HL-60 (cell line): ENCODE results near the gene MYBPH.

Source experiments
- CTCF ChIP-seq: IDR thresholded peaks from one replicate; pipeline ENCODE4 v1.5.1; 2011; ENCODE audit warnings: low read length, control low read depth, inconsistent platforms; ENCODE audit not compliant: insufficient read depth
- GABPA ChIP-seq: IDR thresholded peaks from 2 replicates; pipeline ENCODE4 v1.6.1; 2012; ENCODE audit warnings: low read depth
- POLR2AphosphoS5 ChIP-seq: IDR thresholded peaks from 2 replicates; pipeline ENCODE4 v1.6.1; 2012; ENCODE audit warnings: low read depth
- REST ChIP-seq: IDR thresholded peaks from 2 replicates; pipeline ENCODE4 v1.6.1; 2012; ENCODE audit warnings: low read depth; ENCODE audit not compliant: insufficient replicate concordance

- TF ChIP-seq CTCF (no peak), POLR2AphosphoS5 (no peak), REST (no peak), GABPA (no peak)
Measured at GRCh38 chr1:203219171-203219570, 43.5 kb upstream of the MYBPH start.
